Keratinocyte (primary cell): Measurements from ENCODE around the gene RFPL3. TPM values are rescaled to one million over a fixed set of nuclear protein-coding genes. Genes with fewer than 3 reads are reported as not detected.

Experiments
- DNase-seq: peaks from one replicate; pipeline ENCODE4 v3.0.0-alpha.2; 2011; ENCODE audit warnings: low read depth, missing footprints, low spot score
- FAIRE-seq: peaks from 2 replicates; lab custom pipeline; 2011; peaks lifted over from hg19 to GRCh38; lab: Jason Lieb, UNC
- H2AFZ ChIP-seq: 2 replicates; pipeline ENCODE4 v1.6.0; 2012; ENCODE audit warnings: low read length, control low read depth, inconsistent platforms; ENCODE audit not compliant: control insufficient read depth
- H3K27ac ChIP-seq: 2 replicates; pipeline ENCODE4 v1.5.1; 2011; ENCODE audit warnings: low read length; ENCODE audit not compliant: control insufficient read depth, insufficient read depth
- H3K27me3 ChIP-seq: 3 replicates; pipeline ENCODE4 v1.6.0; 2011; ENCODE audit warnings: low read length; ENCODE audit not compliant: control insufficient read depth, insufficient read depth; ENCODE audit errors: extremely low read depth
- H3K36me3 ChIP-seq, 2 experiments: 2 replicates in 1 of 2; 3 replicates in 1 of 2; pipeline ENCODE4 v1.5.1; 2011; ENCODE audit warnings: low read length in 2 of 2, mild to moderate bottlenecking in 1 of 2; ENCODE audit not compliant: control insufficient read depth in 2 of 2, insufficient read depth in 2 of 2; ENCODE audit errors: extremely low read depth in 1 of 2
- H3K4me1 ChIP-seq: 3 replicates; pipeline ENCODE4 v1.5.1; 2011; ENCODE audit warnings: low read length; ENCODE audit not compliant: control insufficient read depth, insufficient read depth; ENCODE audit errors: extremely low read depth
- H3K4me2 ChIP-seq: 3 replicates; pipeline ENCODE4 v1.6.0; 2011; ENCODE audit warnings: low read depth, low read length; ENCODE audit not compliant: control insufficient read depth, insufficient read depth; ENCODE audit errors: extremely low read depth
- H3K4me3 ChIP-seq, 3 experiments: fragments of 200-600 bp in 1 of 3; sonication (generic) in 1 of 3; 2 replicates in 2 of 3; 3 replicates in 1 of 3; pipeline ENCODE4 v1.5.1; 2011 to 2016; ENCODE audit warnings: low read length in 3 of 3, mild to moderate bottlenecking in 3 of 3, control low read depth in 2 of 3, inconsistent platforms in 1 of 3, low read depth in 1 of 3, mixed read lengths in 1 of 3, mixed run types in 1 of 3, moderate library complexity in 1 of 3; ENCODE audit not compliant: control insufficient read depth in 2 of 3, insufficient read depth in 2 of 3; ENCODE audit errors: extremely low read depth in 1 of 3
- H3K79me2 ChIP-seq: 2 replicates; pipeline ENCODE4 v1.6.0; 2012; ENCODE audit warnings: low read length; ENCODE audit not compliant: control insufficient read depth, insufficient read depth
- H3K9ac ChIP-seq: 3 replicates; pipeline ENCODE4 v1.6.0; 2011; ENCODE audit warnings: low read length; ENCODE audit not compliant: control insufficient read depth, insufficient read depth; ENCODE audit errors: extremely low read depth
- H3K9me1 ChIP-seq: 3 replicates; pipeline ENCODE4 v1.6.0; 2011; ENCODE audit warnings: low read length; ENCODE audit not compliant: control insufficient read depth, insufficient read depth; ENCODE audit errors: extremely low read depth
- H3K9me3 ChIP-seq: 2 replicates; pipeline ENCODE4 v1.5.1; 2012; ENCODE audit warnings: low read depth, low read length; ENCODE audit not compliant: control insufficient read depth
- H4K20me1 ChIP-seq: 3 replicates; pipeline ENCODE4 v1.6.0; 2011; ENCODE audit warnings: low read length; ENCODE audit not compliant: control insufficient read depth, insufficient read depth; ENCODE audit errors: extremely low read depth
- EZH2 ChIP-seq: IDR thresholded peaks from one replicate; pipeline ENCODE4 v1.6.1; 2012; ENCODE audit warnings: inconsistent platforms, mild to moderate bottlenecking, low read length, moderate library complexity
- dilution Hi-C: fragments of 300-500 bp; cut with MboI; formaldehyde crosslinking; loops from one replicate; pipeline ENCODE4 v1.7.0; 2020; ENCODE audit warnings: low sequenced_read_pairs; ENCODE audit not compliant: extremely low pct_ligation_motif_present
- polyA plus RNA-seq, 5 experiments: library from polyadenylated mRNA; depleted of rRNA in 3 of 5; stranded (reverse) in 3 of 5; stranded (forward) in 1 of 5; unstranded in 1 of 5; fragments of >200 nt; gene quantifications; 1 replicate in 1 of 5; 2 replicates in 3 of 5; 3 replicates in 1 of 5; pipeline versions ENCODE4 v1.2.1 to v1.2.3, GENCODE V29; 2011 to 2012; ENCODE audit warnings: missing spikeins in 2 of 5, low read depth in 1 of 5, low replicate concordance in 1 of 5
- TF ChIP-seq, protein P1 (sequence below), 3 experiments: IDR thresholded peaks in 1 of 3; conservative IDR thresholded peaks in 1 of 3; optimal IDR thresholded peaks in 1 of 3; 2 replicates in 2 of 3; 3 replicates in 1 of 3; pipeline versions ENCODE3 to v1.5.1; 2011; ENCODE audit warnings: low read length in 3 of 3, mild to moderate bottlenecking in 3 of 3, moderate library complexity in 2 of 3, control low read depth in 1 of 3, inconsistent platforms in 1 of 3; ENCODE audit not compliant: insufficient read depth in 2 of 3; ENCODE audit errors: extremely low read depth in 1 of 3

The RFPL3 gene
- polyA plus RNA-seq, 1 donor (not counting 4 experiments of a cell fraction or from before 2014, with no cell fraction given) = not detected

DNA sequence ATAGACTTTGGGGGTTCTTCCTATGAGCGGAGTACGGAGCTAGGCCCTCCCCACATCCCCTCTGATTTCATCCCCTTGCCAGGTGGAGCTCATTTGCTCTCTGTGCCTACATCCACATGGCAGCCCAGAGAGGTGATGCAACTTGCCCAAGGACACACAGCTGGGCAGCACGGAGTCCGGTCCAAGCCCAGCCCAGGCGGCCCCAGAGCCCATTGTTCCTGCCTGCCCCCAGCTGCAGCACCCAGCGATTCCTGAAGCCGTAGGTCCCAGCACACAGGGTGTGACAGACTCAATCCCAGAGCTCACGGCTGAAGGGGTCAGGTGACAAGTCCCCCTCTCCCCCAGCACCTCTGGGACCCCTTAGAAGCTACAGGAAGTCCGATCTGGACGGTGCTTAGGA, 22.2 kb upstream of the RFPL3 start:
- FAIRE-seq (no peak), DNase-seq (no peak)
- Histone ChIP-seq H3K4me2 (no peak overlapping the region), H3K9me3 (no peaks in the 10 kb centered on the region), H4K20me1 (no peaks in the 10 kb centered on the region), H3K36me3 (no peaks in the 10 kb centered on the region), H3K4me3 (no peak overlapping the region), H3K27me3 (peaks cover 5% of the 10 kb centered on the region), H3K4me1 (no peaks in the 10 kb centered on the region), H3K27ac (no peak overlapping the region), H3K79me2 (no peaks in the 10 kb centered on the region), H3K9ac (no peak overlapping the region), H2AFZ (no peak overlapping the region), H3K9me1 (no peaks in the 10 kb centered on the region)
- TF ChIP-seq, protein P1, sequence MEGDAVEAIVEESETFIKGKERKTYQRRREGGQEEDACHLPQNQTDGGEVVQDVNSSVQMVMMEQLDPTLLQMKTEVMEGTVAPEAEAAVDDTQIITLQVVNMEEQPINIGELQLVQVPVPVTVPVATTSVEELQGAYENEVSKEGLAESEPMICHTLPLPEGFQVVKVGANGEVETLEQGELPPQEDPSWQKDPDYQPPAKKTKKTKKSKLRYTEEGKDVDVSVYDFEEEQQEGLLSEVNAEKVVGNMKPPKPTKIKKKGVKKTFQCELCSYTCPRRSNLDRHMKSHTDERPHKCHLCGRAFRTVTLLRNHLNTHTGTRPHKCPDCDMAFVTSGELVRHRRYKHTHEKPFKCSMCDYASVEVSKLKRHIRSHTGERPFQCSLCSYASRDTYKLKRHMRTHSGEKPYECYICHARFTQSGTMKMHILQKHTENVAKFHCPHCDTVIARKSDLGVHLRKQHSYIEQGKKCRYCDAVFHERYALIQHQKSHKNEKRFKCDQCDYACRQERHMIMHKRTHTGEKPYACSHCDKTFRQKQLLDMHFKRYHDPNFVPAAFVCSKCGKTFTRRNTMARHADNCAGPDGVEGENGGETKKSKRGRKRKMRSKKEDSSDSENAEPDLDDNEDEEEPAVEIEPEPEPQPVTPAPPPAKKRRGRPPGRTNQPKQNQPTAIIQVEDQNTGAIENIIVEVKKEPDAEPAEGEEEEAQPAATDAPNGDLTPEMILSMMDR (optimal IDR thresholded peaks at IDR 0.05 in 1 of 3, IDR thresholded peaks at IDR 0.05 in 1 of 3, conservative IDR thresholded peaks at IDR 0.05 in 1 of 3; ENCODE audit: extremely low read depth in 1 of 3, insufficient read depth in 2 of 3, low read length in 3 of 3) = no peak
- no peak for TF ChIP-seq EZH2
- dilution Hi-C loops = no loop called here

DNA sequence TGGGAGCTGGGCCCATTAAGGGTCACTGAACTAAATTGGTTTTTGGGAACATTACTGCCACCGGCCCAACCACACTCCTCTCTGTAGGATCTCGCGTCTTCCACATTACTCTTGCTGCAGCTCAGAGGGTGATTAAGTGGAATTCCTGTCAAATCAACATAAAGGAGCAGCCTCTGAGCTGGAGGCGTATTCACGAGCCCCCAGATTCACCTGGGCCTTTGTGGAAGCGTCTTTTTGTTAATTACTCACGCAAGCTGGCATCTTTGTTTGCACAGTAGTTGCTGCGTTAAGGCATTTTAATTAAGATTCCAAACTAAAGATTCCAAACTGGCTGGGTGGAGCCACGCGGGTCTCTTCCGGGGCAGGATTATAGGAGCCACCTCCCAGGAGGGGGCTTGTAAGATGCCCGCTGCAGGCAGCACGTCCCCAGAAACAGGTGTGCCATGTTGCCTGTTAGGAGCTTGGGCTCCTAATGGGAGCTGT, 21.5 kb upstream of the RFPL3 start:
- TF ChIP-seq EZH2 = no peak
- TF ChIP-seq, protein P1 (optimal IDR thresholded peaks at IDR 0.05 in 1 of 3, IDR thresholded peaks at IDR 0.05 in 1 of 3, conservative IDR thresholded peaks at IDR 0.05 in 1 of 3; ENCODE audit: extremely low read depth in 1 of 3, insufficient read depth in 2 of 3, low read length in 3 of 3) = no peak
- Histone ChIP-seq H4K20me1 (no peaks in the 10 kb centered on the region), H3K4me2 (no peak overlapping the region), H3K4me1 (no peaks in the 10 kb centered on the region), H3K27me3 (peaks cover 5% of the 10 kb centered on the region), H3K9ac (no peak overlapping the region), H3K9me3 (no peaks in the 10 kb centered on the region), H3K4me3 (no peak overlapping the region), H2AFZ (no peak overlapping the region), H3K27ac (no peak overlapping the region), H3K9me1 (no peaks in the 10 kb centered on the region), H3K36me3 (no peaks in the 10 kb centered on the region), H3K79me2 (no peaks in the 10 kb centered on the region)
- no peak for DNase-seq
- dilution Hi-C loops = no loop called here
- FAIRE-seq = no peak
